HUES48 (cell line): ENCODE results near the gene PILRB.
"Not testable (repeated sequence)": the region's sequence is repeated elsewhere in the genome, so short reads cannot be mapped to it uniquely, and the experiment has no call there.

Source experiments
- H3K27ac ChIP-seq: one replicate; pipeline ENCODE4 v1.7.0; 2013; ENCODE audit warnings: low read depth, low read length, inconsistent platforms
- H3K27me3 ChIP-seq: 2 replicates; pipeline ENCODE4 v1.6.1; 2013; ENCODE audit warnings: mild to moderate bottlenecking, low read length; ENCODE audit not compliant: control insufficient read depth, insufficient read depth
- H3K36me3 ChIP-seq: 2 replicates; pipeline ENCODE4 v1.6.1; 2013; ENCODE audit warnings: low read length; ENCODE audit not compliant: control insufficient read depth, insufficient read depth
- H3K4me1 ChIP-seq: 2 replicates; pipeline ENCODE4 v1.6.1; 2013; ENCODE audit warnings: mild to moderate bottlenecking, low read length; ENCODE audit not compliant: control insufficient read depth, insufficient read depth
- H3K4me3 ChIP-seq: 2 replicates; pipeline ENCODE4 v1.5.1; 2013; ENCODE audit warnings: mild to moderate bottlenecking, low read depth, low read length
- H3K9ac ChIP-seq: 2 replicates; pipeline ENCODE4 v1.6.1; 2013; ENCODE audit warnings: mild to moderate bottlenecking, low read depth, low read length, moderate library complexity
- H3K9me3 ChIP-seq: 2 replicates; pipeline ENCODE4 v1.6.1; 2013; ENCODE audit warnings: low read length; ENCODE audit not compliant: control insufficient read depth, insufficient read depth

Gene PILRB

GRCh38 chr7:100378114-100378755 is 20.3 kb downstream of the PILRB start:
- Histone ChIP-seq H3K27ac (no peak overlapping the region), H3K27me3 (no peaks in the 10 kb centered on the region), H3K4me3 (no peak overlapping the region), H3K9ac (no peak overlapping the region), H3K9me3 (no peaks in the 10 kb centered on the region), H3K36me3 (no peaks in the 10 kb centered on the region), H3K4me1 (peaks cover 3% of the 10 kb centered on the region; the same call in 1 of the 2 replicates)

- no peak overlapping the region for H3K4me3 ChIP-seq
- H3K4me1 ChIP-seq, result no peaks in the 10 kb centered on the region
- no peak overlapping the region for H3K27ac ChIP-seq
- H3K27me3 ChIP-seq, result no peaks in the 10 kb centered on the region
- H3K9me3 ChIP-seq, result no peaks in the 10 kb centered on the region
- H3K36me3 ChIP-seq, result no peaks in the 10 kb centered on the region
- H3K9ac ChIP-seq, result no peak overlapping the region
Measured at GRCh38 chr7:100380196-100380595, 22.3 kb downstream of the PILRB start.

- not testable (repeated sequence) for H3K9ac ChIP-seq, H3K4me3 ChIP-seq, H3K9me3 ChIP-seq, H3K36me3 ChIP-seq, H3K27me3 ChIP-seq, H3K27ac ChIP-seq, H3K4me1 ChIP-seq
Measured at GRCh38 chr7:100381531-100382233, 23.8 kb downstream of the PILRB start.

GRCh38 chr7:100382234-100382853 is 24.4 kb downstream of the PILRB start:
- not testable (repeated sequence) for H3K9me3 ChIP-seq, H3K4me1 ChIP-seq, H3K36me3 ChIP-seq, H3K4me3 ChIP-seq, H3K27me3 ChIP-seq, H3K27ac ChIP-seq, H3K9ac ChIP-seq

GRCh38 chr7:100384628-100385294 is 26.8 kb downstream of the PILRB start:
- peaks cover 2% of the 10 kb centered on the region; the same call in 1 of the 2 replicates for H3K4me1 ChIP-seq
- no peaks in the 10 kb centered on the region for H3K9me3 ChIP-seq
- no peaks in the 10 kb centered on the region for H3K36me3 ChIP-seq
- H3K4me3 ChIP-seq, result no peak overlapping the region
- H3K27me3 ChIP-seq, result no peaks in the 10 kb centered on the region
- H3K9ac ChIP-seq, result no peak overlapping the region
- H3K27ac ChIP-seq, result no peak overlapping the region

- peaks cover 5% of the 10 kb centered on the region; the same call in 1 of the 2 replicates for H3K4me1 ChIP-seq
- no peaks in the 10 kb centered on the region for H3K27me3 ChIP-seq
- H3K27ac ChIP-seq, result no peak overlapping the region
- H3K36me3 ChIP-seq, result no peaks in the 10 kb centered on the region
- H3K9ac ChIP-seq, result no peak overlapping the region
- H3K9me3 ChIP-seq, result no peaks in the 10 kb centered on the region
- H3K4me3 ChIP-seq, result no peak overlapping the region
Measured at GRCh38 chr7:100386940-100387339, 29.0 kb downstream of the PILRB start.

- Histone ChIP-seq H3K9ac (no peak overlapping the region), H3K36me3 (no peaks in the 10 kb centered on the region), H3K27me3 (no peaks in the 10 kb centered on the region), H3K4me3 (no peak overlapping the region), H3K27ac (no peak overlapping the region), H3K9me3 (no peaks in the 10 kb centered on the region), H3K4me1 (peaks cover 5% of the 10 kb centered on the region; the same call in 1 of the 2 replicates)
Measured at GRCh38 chr7:100387695-100388094, 29.8 kb downstream of the PILRB start.

GRCh38 chr7:100389437-100390088 is 31.6 kb downstream of the PILRB start:
- Histone ChIP-seq H3K27me3 (no peaks in the 10 kb centered on the region), H3K4me3 (no peak overlapping the region), H3K4me1 (peaks cover 8% of the 10 kb centered on the region; the same call in 1 of the 2 replicates), H3K9ac (no peak overlapping the region), H3K36me3 (no peaks in the 10 kb centered on the region), H3K27ac (no peak overlapping the region), H3K9me3 (no peaks in the 10 kb centered on the region)

GRCh38 chr7:100390286-100391009 is 32.5 kb downstream of the PILRB start:
- Histone ChIP-seq H3K27me3 (no peaks in the 10 kb centered on the region), H3K4me3 (no peak overlapping the region), H3K9me3 (no peaks in the 10 kb centered on the region), H3K4me1 (peaks cover 8% of the 10 kb centered on the region; the same call in 1 of the 2 replicates), H3K36me3 (no peaks in the 10 kb centered on the region), H3K27ac (no peak overlapping the region), H3K9ac (no peak overlapping the region)

GRCh38 chr7:100393233-100393905 is 35.5 kb downstream of the PILRB start:
- Histone ChIP-seq H3K9me3 (no peaks in the 10 kb centered on the region), H3K27me3 (no peaks in the 10 kb centered on the region), H3K4me3 (no peak overlapping the region), H3K27ac (no peak overlapping the region), H3K36me3 (no peaks in the 10 kb centered on the region), H3K4me1 (peaks cover 8% of the 10 kb centered on the region; the same call in 1 of the 2 replicates), H3K9ac (no peak overlapping the region)
